ENCODE data around the gene MYRF. TPM values are rescaled to one million over a fixed set of nuclear protein-coding genes. Genes with fewer than 3 reads are reported as not detected.

MYRF gene
- total and polyA plus RNA-seq, 2 of the 13 experiments (the other 11 are each of a cell fraction or from before 2014, with no cell fraction given), result 10.2 to 25.9 TPM

DNA sequence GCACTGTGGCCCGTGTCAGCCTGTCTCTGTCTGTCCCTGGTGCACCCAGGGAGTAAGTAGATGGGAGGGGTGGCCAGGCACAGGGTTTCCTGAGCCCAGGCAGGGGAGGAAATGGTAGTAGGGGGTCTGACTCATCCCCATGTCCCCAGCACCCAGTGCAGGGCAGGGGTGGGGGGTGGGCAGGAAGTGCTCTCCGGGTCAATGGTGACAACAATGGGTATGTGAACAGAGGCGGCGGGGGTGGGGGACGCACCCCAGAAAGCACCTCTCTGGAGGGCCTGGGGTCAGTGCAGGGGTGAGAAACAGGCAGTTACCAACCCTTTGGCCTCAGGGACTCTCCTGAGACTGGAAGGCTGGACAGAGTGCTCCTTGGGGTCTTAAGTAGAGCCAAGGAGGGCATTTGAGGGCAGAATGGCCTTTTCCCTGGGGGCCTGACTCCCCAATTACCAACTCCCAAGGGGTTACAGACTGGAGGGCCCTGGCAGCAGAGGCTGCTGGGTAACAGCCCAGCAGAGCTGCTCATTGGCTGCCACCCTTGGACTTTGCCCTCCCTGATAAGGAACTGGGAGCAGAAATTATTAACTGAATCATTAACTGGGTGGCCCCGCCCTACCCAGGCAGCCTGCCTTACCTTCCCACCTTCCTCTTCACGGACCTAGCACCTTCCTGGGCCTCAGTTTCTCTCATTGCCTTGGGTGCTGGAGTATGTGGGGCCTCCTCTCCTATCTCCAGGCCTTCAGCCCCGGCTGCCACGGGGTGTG lies 4.2 kb downstream of the MYRF start (continued):
- TF ChIP-seq NFKBIZ (CRISPR knock-in tag; IDR thresholded peaks at IDR 0.05), result 0 out of 2 replicates have a peak, but pooled peaks have one; percentile 26
- TF ChIP-seq, protein P1, sequence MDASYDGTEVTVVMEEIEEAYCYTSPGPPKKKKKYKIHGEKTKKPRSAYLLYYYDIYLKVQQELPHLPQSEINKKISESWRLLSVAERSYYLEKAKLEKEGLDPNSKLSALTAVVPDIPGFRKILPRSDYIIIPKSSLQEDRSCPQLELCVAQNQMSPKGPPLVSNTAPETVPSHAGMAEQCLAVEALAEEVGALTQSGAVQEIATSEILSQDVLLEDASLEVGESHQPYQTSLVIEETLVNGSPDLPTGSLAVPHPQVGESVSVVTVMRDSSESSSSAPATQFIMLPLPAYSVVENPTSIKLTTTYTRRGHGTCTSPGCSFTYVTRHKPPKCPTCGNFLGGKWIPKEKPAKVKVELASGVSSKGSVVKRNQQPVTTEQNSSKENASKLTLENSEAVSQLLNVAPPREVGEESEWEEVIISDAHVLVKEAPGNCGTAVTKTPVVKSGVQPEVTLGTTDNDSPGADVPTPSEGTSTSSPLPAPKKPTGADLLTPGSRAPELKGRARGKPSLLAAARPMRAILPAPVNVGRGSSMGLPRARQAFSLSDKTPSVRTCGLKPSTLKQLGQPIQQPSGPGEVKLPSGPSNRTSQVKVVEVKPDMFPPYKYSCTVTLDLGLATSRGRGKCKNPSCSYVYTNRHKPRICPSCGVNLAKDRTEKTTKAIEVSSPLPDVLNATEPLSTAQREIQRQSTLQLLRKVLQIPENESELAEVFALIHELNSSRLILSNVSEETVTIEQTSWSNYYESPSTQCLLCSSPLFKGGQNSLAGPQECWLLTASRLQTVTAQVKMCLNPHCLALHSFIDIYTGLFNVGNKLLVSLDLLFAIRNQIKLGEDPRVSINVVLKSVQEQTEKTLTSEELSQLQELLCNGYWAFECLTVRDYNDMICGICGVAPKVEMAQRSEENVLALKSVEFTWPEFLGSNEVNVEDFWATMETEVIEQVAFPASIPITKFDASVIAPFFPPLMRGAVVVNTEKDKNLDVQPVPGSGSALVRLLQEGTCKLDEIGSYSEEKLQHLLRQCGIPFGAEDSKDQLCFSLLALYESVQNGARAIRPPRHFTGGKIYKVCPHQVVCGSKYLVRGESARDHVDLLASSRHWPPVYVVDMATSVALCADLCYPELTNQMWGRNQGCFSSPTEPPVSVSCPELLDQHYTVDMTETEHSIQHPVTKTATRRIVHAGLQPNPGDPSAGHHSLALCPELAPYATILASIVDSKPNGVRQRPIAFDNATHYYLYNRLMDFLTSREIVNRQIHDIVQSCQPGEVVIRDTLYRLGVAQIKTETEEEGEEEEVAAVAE (CRISPR knock-in tag; IDR thresholded peaks at IDR 0.05; ENCODE audit: borderline replicate concordance), result no peak
- TF ChIP-seq MEF2D (CRISPR knock-in tag; IDR thresholded peaks at IDR 0.05), result peak; percentile 59
- no peak for TF ChIP-seq ZNF30 (CRISPR knock-in tag; IDR thresholded peaks at IDR 0.05)
- TF ChIP-seq ZNF564 (CRISPR knock-in tag; IDR thresholded peaks at IDR 0.05), result 0 out of 2 replicates have a peak, but pooled peaks have one; percentile 59
- TF ChIP-seq, protein P2, sequence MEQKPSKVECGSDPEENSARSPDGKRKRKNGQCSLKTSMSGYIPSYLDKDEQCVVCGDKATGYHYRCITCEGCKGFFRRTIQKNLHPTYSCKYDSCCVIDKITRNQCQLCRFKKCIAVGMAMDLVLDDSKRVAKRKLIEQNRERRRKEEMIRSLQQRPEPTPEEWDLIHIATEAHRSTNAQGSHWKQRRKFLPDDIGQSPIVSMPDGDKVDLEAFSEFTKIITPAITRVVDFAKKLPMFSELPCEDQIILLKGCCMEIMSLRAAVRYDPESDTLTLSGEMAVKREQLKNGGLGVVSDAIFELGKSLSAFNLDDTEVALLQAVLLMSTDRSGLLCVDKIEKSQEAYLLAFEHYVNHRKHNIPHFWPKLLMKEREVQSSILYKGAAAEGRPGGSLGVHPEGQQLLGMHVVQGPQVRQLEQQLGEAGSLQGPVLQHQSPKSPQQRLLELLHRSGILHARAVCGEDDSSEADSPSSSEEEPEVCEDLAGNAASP (CRISPR knock-in tag; IDR thresholded peaks at IDR 0.05; ENCODE audit: borderline replicate concordance), result peak; percentile 69; the same call in 1 of the 2 replicates
- TF ChIP-seq PHF21A (CRISPR knock-in tag; IDR thresholded peaks at IDR 0.05), result peak; percentile 95
- TF ChIP-seq PHB2 (IDR thresholded peaks at IDR 0.05; ENCODE audit: partially characterized antibody), result no peak
- peak; percentile 14 for TF ChIP-seq ZSCAN21 (CRISPR knock-in tag; IDR thresholded peaks at IDR 0.05; ENCODE audit: borderline replicate concordance)
- TF ChIP-seq RAD21 (CRISPR knock-in tag; IDR thresholded peaks at IDR 0.05), result peak; percentile 33; the same call in 1 of the 2 replicates
- no peak for TF ChIP-seq ZNF883 (CRISPR knock-in tag; IDR thresholded peaks at IDR 0.05; ENCODE audit: not compliant biosample characterization)
- peak; percentile 63 for TF ChIP-seq SPEN (CRISPR knock-in tag; IDR thresholded peaks at IDR 0.05; ENCODE audit: low read depth)
- TF ChIP-seq CHD2 (IDR thresholded peaks at IDR 0.05; ENCODE audit: low read depth, low read length), result no peak
- TF ChIP-seq ZNF44 (CRISPR knock-in tag; IDR thresholded peaks at IDR 0.05), result 0 out of 2 replicates have a peak, but pooled peaks have one; percentile 26
- 0 out of 2 replicates have a peak, but pooled peaks have one; percentile 34 for TF ChIP-seq NPAS2 (CRISPR knock-in tag; IDR thresholded peaks at IDR 0.05; ENCODE audit: borderline replicate concordance)
- peak; percentile 47 to 87; a peak in 3 of 4 replicates for TF ChIP-seq NR2F1 (CRISPR knock-in tag; IDR thresholded peaks at IDR 0.05)
- no peak for TF ChIP-seq ZNF703 (CRISPR knock-in tag; IDR thresholded peaks at IDR 0.05; ENCODE audit: borderline replicate concordance)
- no peak; the same call in 1 of the 2 replicates for TF ChIP-seq CREM (IDR thresholded peaks at IDR 0.05)
- no peak for TF ChIP-seq CREM (CRISPR knock-in tag; IDR thresholded peaks at IDR 0.05)
- TF ChIP-seq, protein P3, sequence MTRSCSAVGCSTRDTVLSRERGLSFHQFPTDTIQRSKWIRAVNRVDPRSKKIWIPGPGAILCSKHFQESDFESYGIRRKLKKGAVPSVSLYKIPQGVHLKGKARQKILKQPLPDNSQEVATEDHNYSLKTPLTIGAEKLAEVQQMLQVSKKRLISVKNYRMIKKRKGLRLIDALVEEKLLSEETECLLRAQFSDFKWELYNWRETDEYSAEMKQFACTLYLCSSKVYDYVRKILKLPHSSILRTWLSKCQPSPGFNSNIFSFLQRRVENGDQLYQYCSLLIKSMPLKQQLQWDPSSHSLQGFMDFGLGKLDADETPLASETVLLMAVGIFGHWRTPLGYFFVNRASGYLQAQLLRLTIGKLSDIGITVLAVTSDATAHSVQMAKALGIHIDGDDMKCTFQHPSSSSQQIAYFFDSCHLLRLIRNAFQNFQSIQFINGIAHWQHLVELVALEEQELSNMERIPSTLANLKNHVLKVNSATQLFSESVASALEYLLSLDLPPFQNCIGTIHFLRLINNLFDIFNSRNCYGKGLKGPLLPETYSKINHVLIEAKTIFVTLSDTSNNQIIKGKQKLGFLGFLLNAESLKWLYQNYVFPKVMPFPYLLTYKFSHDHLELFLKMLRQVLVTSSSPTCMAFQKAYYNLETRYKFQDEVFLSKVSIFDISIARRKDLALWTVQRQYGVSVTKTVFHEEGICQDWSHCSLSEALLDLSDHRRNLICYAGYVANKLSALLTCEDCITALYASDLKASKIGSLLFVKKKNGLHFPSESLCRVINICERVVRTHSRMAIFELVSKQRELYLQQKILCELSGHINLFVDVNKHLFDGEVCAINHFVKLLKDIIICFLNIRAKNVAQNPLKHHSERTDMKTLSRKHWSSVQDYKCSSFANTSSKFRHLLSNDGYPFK (CRISPR knock-in tag; IDR thresholded peaks at IDR 0.05; ENCODE audit: borderline replicate concordance), result peak; percentile 78

All from HepG2 (cell line).